GM23338 (cell line): ENCODE results near the gene CENPT. TPM values are rescaled to one million over a fixed set of nuclear protein-coding genes. Genes with fewer than 3 reads are reported as not detected.

Experiments
- ATAC-seq: fragments of 200-7000 bp; cut with Tn5 transposase; 3 replicates; pipeline ENCODE4 v1.9.1; 2020
- DNase-seq: peaks from one replicate; pipeline ENCODE4 v3.0.0-alpha.2; 2015; ENCODE audit warnings: low spot score
- H2AFZ ChIP-seq: fragments of 200-600 bp; sonication (generic); 2 replicates; pipeline ENCODE4 v1.8.0; 2016; ENCODE audit warnings: antibody characterized with exemption, mild to moderate bottlenecking, moderate library complexity
- H3F3A ChIP-seq: fragments of 200-600 bp; sonication (generic); replicated peaks from 2 replicates; pipeline ENCODE4 v1.8.0; 2017; ENCODE audit warnings: antibody characterized with exemption, mixed run types, low read depth
- H3K27ac ChIP-seq: fragments of 200-600 bp; sonication (generic); 2 replicates; pipeline ENCODE4 v1.6.1; 2016; ENCODE audit warnings: low read depth
- H3K27me3 ChIP-seq: fragments of 200-600 bp; sonication (generic); 2 replicates; pipeline ENCODE4 v1.8.0; 2016; ENCODE audit warnings: mild to moderate bottlenecking, mixed run types, moderate library complexity; ENCODE audit not compliant: insufficient read depth
- H3K36me3 ChIP-seq: fragments of 200-600 bp; sonication (generic); 2 replicates; pipeline ENCODE4 v1.8.0; 2016; ENCODE audit warnings: mild to moderate bottlenecking; ENCODE audit not compliant: insufficient read depth
- H3K4me1 ChIP-seq: fragments of 200-600 bp; sonication (generic); 2 replicates; pipeline ENCODE4 v1.8.0; 2016; ENCODE audit warnings: mild to moderate bottlenecking, moderate library complexity; ENCODE audit not compliant: insufficient read depth
- H3K4me2 ChIP-seq: fragments of 200-600 bp; sonication (generic); 2 replicates; pipeline ENCODE4 v1.7.1; 2017; ENCODE audit warnings: mixed run types
- H3K4me3 ChIP-seq: fragments of 200-600 bp; sonication (generic); 2 replicates; pipeline ENCODE4 v1.6.1; 2016; ENCODE audit warnings: mixed run types
- H3K79me2 ChIP-seq: fragments of 200-600 bp; sonication (generic); replicated peaks from 2 replicates; pipeline ENCODE4 v1.8.0; 2017; ENCODE audit warnings: mild to moderate bottlenecking; ENCODE audit not compliant: insufficient read depth
- H3K9me2 ChIP-seq: fragments of 200-600 bp; sonication (generic); 2 replicates; pipeline ENCODE4 v1.8.0; 2017; ENCODE audit not compliant: insufficient read depth
- H4K20me1 ChIP-seq: fragments of 200-600 bp; sonication (generic); replicated peaks from 2 replicates; pipeline ENCODE4 v1.8.0; 2017; ENCODE audit warnings: mild to moderate bottlenecking; ENCODE audit not compliant: insufficient read depth
- H3K27ac Mint-ChIP-seq: 2 replicates; pipeline ENCODE4 v1.8.0; 2020; ENCODE audit warnings: inconsistent platforms, mild to moderate bottlenecking, moderate library complexity, mixed read lengths
- H3K27me3 Mint-ChIP-seq: 3 replicates; pipeline ENCODE4 v1.8.0; 2022; ENCODE audit warnings: low read depth, mild to moderate bottlenecking, moderate library complexity, mixed read lengths, inconsistent platforms; ENCODE audit not compliant: insufficient read depth, poor library complexity
- H3K36me3 Mint-ChIP-seq: 3 replicates; pipeline ENCODE4 v1.8.0; 2021; ENCODE audit warnings: low read depth, mild to moderate bottlenecking, inconsistent platforms, moderate library complexity, mixed read lengths
- H3K4me1 Mint-ChIP-seq: 3 replicates; pipeline ENCODE4 v1.8.0; 2020; ENCODE audit warnings: mild to moderate bottlenecking, inconsistent platforms, mixed read lengths
- H3K4me3 Mint-ChIP-seq: 3 replicates; pipeline ENCODE4 v1.8.0; 2021; ENCODE audit warnings: moderate library complexity, mild to moderate bottlenecking, inconsistent platforms, mixed read lengths
- H3K9me3 Mint-ChIP-seq: 3 replicates; pipeline ENCODE4 v1.8.0; 2020; ENCODE audit warnings: moderate library complexity, mild to moderate bottlenecking, inconsistent platforms, mixed read lengths
- CTCF ChIP-seq, 2 experiments: fragments of 200-600 bp in 1 of 2; sonication (generic) in 1 of 2; conservative IDR thresholded peaks; 2 replicates each; pipeline versions ENCODE4 v1.5.1 to v1.6.1; 2016 to 2017; ENCODE audit warnings: antibody characterized with exemption in 2 of 2, low read depth in 2 of 2, mild to moderate bottlenecking in 2 of 2, moderate library complexity in 1 of 2
- ETS1 ChIP-seq: IDR thresholded peaks from 2 replicates; pipeline ENCODE4 v1.6.1; 2016; ENCODE audit warnings: antibody characterized with exemption
- EZH2 ChIP-seq: fragments of 200-600 bp; sonication (generic); IDR thresholded peaks from one replicate; pipeline ENCODE4 v1.8.0; 2017; ENCODE audit warnings: antibody characterized with exemption, mild to moderate bottlenecking, low read depth; ENCODE audit not compliant: unreplicated experiment
- STAT1 ChIP-seq: IDR thresholded peaks from one replicate; pipeline ENCODE4 v1.6.1; 2016; ENCODE audit warnings: antibody characterized with exemption; ENCODE audit not compliant: unreplicated experiment
- ZNF114 ChIP-seq: fragments of 250-450 bp; sonication (Bioruptor Pico); IDR thresholded peaks from 2 replicates; pipeline ENCODE4 v1.5.0; 2020; ENCODE audit warnings: mild to moderate bottlenecking, moderate library complexity
- ZNF331 ChIP-seq: fragments of 250-450 bp; sonication (Bioruptor Pico); IDR thresholded peaks from 2 replicates; pipeline ENCODE4 v1.5.0; 2020; ENCODE audit warnings: low read depth, mild to moderate bottlenecking, moderate library complexity
- polyA plus RNA-seq: library from polyadenylated mRNA; unstranded; fragments of >200 nt; fragmentation: Nextera tagmentation; extraction: Ambion mirVana; gene quantifications from 2 replicates; pipeline ENCODE4 v1.2.1, GENCODE V29; 2016
- total RNA-seq: library from RNA; depleted of rRNA; stranded (reverse); fragments of >200 nt; shearing (Covaris generic); gene quantifications from 2 replicates; pipeline ENCODE4 v1.2.3, GENCODE V29; 2014
- TF ChIP-seq, protein P1 (sequence below): fragments of 250-450 bp; sonication (Bioruptor Pico); IDR thresholded peaks from 2 replicates; pipeline ENCODE4 v1.5.0; 2020; ENCODE audit warnings: mild to moderate bottlenecking, moderate library complexity
- TF ChIP-seq, protein P2 (sequence below): IDR thresholded peaks from one replicate; pipeline ENCODE4 v1.6.1; 2018; ENCODE audit warnings: antibody characterized with exemption; ENCODE audit not compliant: unreplicated experiment

CENPT gene
- total and polyA plus RNA-seq, 2 experiments from 2014 or later = 55.4 to 63.8 TPM

DNA sequence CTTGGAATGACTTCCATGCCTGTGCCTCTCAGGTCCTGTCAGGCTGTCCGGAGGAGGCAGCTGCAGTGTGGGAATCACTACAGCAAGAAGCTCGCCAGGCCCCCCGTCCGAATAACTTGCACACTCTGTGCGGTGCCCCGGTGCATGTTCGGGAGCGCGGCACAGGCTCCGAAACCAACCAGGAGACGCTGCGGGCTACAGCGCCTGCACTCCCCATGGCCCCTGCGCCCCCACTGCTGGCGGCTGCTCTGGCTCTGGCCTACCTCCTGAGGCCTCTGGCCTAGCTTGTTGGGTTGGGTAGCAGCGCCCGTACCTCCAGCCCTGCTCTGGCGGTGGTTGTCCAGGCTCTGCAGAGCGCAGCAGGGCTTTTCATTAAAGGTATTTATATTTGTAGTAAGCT is 38.5 kb upstream of the CENPT start (continued):
- TF ChIP-seq, protein P1, sequence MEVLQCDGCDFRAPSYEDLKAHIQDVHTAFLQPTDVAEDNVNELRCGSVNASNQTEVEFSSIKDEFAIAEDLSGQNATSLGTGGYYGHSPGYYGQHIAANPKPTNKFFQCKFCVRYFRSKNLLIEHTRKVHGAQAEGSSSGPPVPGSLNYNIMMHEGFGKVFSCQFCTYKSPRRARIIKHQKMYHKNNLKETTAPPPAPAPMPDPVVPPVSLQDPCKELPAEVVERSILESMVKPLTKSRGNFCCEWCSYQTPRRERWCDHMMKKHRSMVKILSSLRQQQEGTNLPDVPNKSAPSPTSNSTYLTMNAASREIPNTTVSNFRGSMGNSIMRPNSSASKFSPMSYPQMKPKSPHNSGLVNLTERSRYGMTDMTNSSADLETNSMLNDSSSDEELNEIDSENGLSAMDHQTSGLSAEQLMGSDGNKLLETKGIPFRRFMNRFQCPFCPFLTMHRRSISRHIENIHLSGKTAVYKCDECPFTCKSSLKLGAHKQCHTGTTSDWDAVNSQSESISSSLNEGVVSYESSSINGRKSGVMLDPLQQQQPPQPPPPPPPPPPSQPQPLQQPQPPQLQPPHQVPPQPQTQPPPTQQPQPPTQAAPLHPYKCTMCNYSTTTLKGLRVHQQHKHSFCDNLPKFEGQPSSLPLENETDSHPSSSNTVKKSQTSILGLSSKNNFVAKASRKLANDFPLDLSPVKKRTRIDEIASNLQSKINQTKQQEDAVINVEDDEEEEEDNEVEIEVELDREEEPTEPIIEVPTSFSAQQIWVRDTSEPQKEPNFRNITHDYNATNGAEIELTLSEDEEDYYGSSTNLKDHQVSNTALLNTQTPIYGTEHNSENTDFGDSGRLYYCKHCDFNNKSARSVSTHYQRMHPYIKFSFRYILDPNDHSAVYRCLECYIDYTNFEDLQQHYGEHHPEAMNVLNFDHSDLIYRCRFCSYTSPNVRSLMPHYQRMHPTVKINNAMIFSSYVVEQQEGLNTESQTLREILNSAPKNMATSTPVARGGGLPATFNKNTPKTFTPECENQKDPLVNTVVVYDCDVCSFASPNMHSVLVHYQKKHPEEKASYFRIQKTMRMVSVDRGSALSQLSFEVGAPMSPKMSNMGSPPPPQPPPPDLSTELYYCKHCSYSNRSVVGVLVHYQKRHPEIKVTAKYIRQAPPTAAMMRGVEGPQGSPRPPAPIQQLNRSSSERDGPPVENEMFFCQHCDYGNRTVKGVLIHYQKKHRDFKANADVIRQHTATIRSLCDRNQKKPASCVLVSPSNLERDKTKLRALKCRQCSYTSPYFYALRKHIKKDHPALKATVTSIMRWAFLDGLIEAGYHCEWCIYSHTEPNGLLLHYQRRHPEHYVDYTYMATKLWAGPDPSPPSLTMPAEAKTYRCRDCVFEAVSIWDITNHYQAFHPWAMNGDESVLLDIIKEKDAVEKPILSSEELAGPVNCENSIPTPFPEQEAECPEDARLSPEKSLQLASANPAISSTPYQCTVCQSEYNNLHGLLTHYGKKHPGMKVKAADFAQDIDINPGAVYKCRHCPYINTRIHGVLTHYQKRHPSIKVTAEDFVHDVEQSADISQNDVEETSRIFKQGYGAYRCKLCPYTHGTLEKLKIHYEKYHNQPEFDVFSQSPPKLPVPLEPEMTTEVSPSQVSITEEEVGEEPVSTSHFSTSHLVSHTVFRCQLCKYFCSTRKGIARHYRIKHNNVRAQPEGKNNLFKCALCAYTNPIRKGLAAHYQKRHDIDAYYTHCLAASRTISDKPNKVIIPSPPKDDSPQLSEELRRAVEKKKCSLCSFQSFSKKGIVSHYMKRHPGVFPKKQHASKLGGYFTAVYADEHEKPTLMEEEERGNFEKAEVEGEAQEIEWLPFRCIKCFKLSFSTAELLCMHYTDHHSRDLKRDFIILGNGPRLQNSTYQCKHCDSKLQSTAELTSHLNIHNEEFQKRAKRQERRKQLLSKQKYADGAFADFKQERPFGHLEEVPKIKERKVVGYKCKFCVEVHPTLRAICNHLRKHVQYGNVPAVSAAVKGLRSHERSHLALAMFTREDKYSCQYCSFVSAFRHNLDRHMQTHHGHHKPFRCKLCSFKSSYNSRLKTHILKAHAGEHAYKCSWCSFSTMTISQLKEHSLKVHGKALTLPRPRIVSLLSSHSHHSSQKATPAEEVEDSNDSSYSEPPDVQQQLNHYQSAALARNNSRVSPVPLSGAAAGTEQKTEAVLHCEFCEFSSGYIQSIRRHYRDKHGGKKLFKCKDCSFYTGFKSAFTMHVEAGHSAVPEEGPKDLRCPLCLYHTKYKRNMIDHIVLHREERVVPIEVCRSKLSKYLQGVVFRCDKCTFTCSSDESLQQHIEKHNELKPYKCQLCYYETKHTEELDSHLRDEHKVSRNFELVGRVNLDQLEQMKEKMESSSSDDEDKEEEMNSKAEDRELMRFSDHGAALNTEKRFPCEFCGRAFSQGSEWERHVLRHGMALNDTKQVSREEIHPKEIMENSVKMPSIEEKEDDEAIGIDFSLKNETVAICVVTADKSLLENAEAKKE = no peak

DNA sequence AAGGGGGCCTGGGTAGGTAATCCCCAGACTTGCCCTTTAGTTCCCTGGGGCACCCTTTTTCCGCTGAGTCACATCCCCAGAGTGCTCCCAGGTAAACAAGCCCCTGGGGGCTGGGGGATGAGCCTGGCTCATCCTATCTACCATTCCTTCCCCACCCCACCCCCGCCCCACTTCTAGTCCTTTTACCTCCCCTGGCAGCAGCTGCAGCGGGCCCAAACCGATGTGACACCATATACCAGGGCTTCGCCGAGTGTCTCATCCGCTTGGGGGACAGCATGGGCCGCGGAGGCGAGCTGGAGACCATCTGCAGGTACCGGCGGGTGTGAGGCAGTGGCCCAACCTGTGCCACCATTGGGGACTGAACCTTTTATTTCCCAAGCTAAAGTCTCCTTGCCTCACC is 38.1 kb upstream of the CENPT start:
- H3K4me2 ChIP-seq = peak overlapping the region; percentile 89
- peak overlapping the region; percentile 55; the same call in 1 of the 2 replicates for H3K4me3 ChIP-seq
- H4K20me1 ChIP-seq = no peaks in the 10 kb centered on the region; the same call in 1 of the 2 replicates
- DNase-seq (peak; percentile 31), ATAC-seq (peak; percentile 3; the same call in 2 of the 3 replicates)
- H3F3A ChIP-seq = peaks cover 26% of the 10 kb centered on the region; the same call in 1 of the 2 replicates
- Mint-ChIP-seq H3K9me3 (no peaks in the 10 kb centered on the region; the same call in 2 of the 3 replicates), H3K27ac (peak overlapping the region; percentile 72; the same call in 1 of the 2 replicates), H3K27me3 (peaks cover 9% of the 10 kb centered on the region), H3K4me3 (peak overlapping the region; percentile 67; the same call in 2 of the 3 replicates), H3K36me3 (peaks cover 28% of the 10 kb centered on the region), H3K4me1 (peaks cover 22% of the 10 kb centered on the region)
- H3K36me3 ChIP-seq = 0 out of 2 replicates have a peak, but pooled peaks cover 5% of the 10 kb centered on the region
- H3K4me1 ChIP-seq = peaks cover 26% of the 10 kb centered on the region
- peak overlapping the region; percentile 92; the same call in 1 of the 2 replicates for H3K27ac ChIP-seq
- no peaks in the 10 kb centered on the region for H3K27me3 ChIP-seq
- H3K79me2 ChIP-seq = no peaks in the 10 kb centered on the region
- no peak overlapping the region for H2AFZ ChIP-seq
- no peaks in the 10 kb centered on the region for H3K9me2 ChIP-seq
- no peak for TF ChIP-seq CTCF (conservative IDR thresholded peaks at IDR 0.05; ENCODE audit: low read depth in 2 of 2)
- no peak for TF ChIP-seq ZNF114 (CRISPR knock-in tag)
- no peak for TF ChIP-seq ETS1
- TF ChIP-seq, protein P2, sequence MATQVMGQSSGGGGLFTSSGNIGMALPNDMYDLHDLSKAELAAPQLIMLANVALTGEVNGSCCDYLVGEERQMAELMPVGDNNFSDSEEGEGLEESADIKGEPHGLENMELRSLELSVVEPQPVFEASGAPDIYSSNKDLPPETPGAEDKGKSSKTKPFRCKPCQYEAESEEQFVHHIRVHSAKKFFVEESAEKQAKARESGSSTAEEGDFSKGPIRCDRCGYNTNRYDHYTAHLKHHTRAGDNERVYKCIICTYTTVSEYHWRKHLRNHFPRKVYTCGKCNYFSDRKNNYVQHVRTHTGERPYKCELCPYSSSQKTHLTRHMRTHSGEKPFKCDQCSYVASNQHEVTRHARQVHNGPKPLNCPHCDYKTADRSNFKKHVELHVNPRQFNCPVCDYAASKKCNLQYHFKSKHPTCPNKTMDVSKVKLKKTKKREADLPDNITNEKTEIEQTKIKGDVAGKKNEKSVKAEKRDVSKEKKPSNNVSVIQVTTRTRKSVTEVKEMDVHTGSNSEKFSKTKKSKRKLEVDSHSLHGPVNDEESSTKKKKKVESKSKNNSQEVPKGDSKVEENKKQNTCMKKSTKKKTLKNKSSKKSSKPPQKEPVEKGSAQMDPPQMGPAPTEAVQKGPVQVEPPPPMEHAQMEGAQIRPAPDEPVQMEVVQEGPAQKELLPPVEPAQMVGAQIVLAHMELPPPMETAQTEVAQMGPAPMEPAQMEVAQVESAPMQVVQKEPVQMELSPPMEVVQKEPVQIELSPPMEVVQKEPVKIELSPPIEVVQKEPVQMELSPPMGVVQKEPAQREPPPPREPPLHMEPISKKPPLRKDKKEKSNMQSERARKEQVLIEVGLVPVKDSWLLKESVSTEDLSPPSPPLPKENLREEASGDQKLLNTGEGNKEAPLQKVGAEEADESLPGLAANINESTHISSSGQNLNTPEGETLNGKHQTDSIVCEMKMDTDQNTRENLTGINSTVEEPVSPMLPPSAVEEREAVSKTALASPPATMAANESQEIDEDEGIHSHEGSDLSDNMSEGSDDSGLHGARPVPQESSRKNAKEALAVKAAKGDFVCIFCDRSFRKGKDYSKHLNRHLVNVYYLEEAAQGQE = no peak
- no peak for TF ChIP-seq STAT1
- no peak for TF ChIP-seq EZH2
- no peak for TF ChIP-seq ZNF331
